Smooth muscle cell (in vitro differentiated cells): ENCODE measurements around the gene RAE1. TPM values are rescaled to one million over a fixed set of nuclear protein-coding genes. Genes with fewer than 3 reads are reported as not detected.

ENCODE experiments used
- DNase-seq: peaks from one replicate; lab custom pipeline; 2025; ENCODE audit not compliant: unreplicated experiment; lab: John Stamatoyannopoulos, UW
- H2AFZ ChIP-seq: fragments of 200-600 bp; sonication (generic); 2 replicates; pipeline ENCODE4 v1.6.0; 2016; ENCODE audit warnings: antibody characterized with exemption, low read depth, mild to moderate bottlenecking
- H3F3A ChIP-seq: fragments of 200-600 bp; sonication (generic); 2 replicates; pipeline ENCODE4 v1.6.0; 2017; ENCODE audit warnings: antibody characterized with exemption, low read depth
- H3K27ac ChIP-seq: fragments of 200-600 bp; sonication (generic); 2 replicates; pipeline ENCODE4 v1.5.1; 2016; ENCODE audit warnings: low read depth, mild to moderate bottlenecking
- H3K27me3 ChIP-seq: fragments of 200-600 bp; sonication (generic); 2 replicates; pipeline ENCODE4 v1.6.1; 2016; ENCODE audit warnings: low read depth, mild to moderate bottlenecking
- H3K36me3 ChIP-seq: fragments of 200-600 bp; sonication (generic); 2 replicates; pipeline ENCODE4 v1.5.1; 2016; ENCODE audit warnings: low read depth
- H3K4me1 ChIP-seq: fragments of 200-600 bp; sonication (generic); 2 replicates; pipeline ENCODE4 v1.5.1; 2016; ENCODE audit warnings: low read depth
- H3K4me2 ChIP-seq: fragments of 200-600 bp; sonication (generic); 2 replicates; pipeline ENCODE4 v1.6.0; 2016; ENCODE audit warnings: mild to moderate bottlenecking
- H3K4me3 ChIP-seq: fragments of 200-600 bp; sonication (generic); 2 replicates; pipeline ENCODE4 v1.5.1; 2016; ENCODE audit warnings: mild to moderate bottlenecking
- H3K79me2 ChIP-seq: fragments of 200-600 bp; sonication (generic); 2 replicates; pipeline ENCODE4 v1.6.0; 2016; ENCODE audit warnings: low read depth, mild to moderate bottlenecking
- H3K9ac ChIP-seq: fragments of 200-600 bp; sonication (generic); 2 replicates; pipeline ENCODE4 v1.6.0; 2016; ENCODE audit warnings: low read depth
- H3K9me3 ChIP-seq: fragments of 200-600 bp; sonication (generic); replicated peaks from 2 replicates; pipeline ENCODE4 v1.5.1; 2016; ENCODE audit warnings: low read depth
- H4K20me1 ChIP-seq: fragments of 200-600 bp; sonication (generic); 2 replicates; pipeline ENCODE4 v1.6.0; 2016; ENCODE audit warnings: low read depth
- WGBS: methylation state at CpG from one replicate; pipeline ENCODE4 v1.1.7; 2016; ENCODE audit warnings: low lambda C conversion rate; 5-methylcytosine and 5-hydroxymethylcytosine counted together
- polyA plus RNA-seq: library from polyadenylated mRNA; unstranded; fragments of >200 nt; fragmentation: Nextera tagmentation; extraction: Ambion mirVana; gene quantifications from 2 replicates; pipeline ENCODE4 v1.2.1, GENCODE V29; 2016
- total RNA-seq: library from RNA; depleted of rRNA; stranded (reverse); fragments of >200 nt; gene quantifications from 2 replicates; pipeline ENCODE4 v1.2.3, GENCODE V29; 2014
- TF ChIP-seq, protein P1 (sequence below): fragments of 200-600 bp; sonication (generic); IDR thresholded peaks from 2 replicates; pipeline ENCODE4 v1.5.1; 2017; ENCODE audit warnings: borderline replicate concordance, mild to moderate bottlenecking, antibody characterized with exemption; ENCODE audit not compliant: insufficient read depth, poor library complexity, severe bottlenecking

Gene RAE1
- total and polyA plus RNA-seq, 2 experiments from 2014 or later = 34.9 to 53.5 TPM

GRCh38 chr20:57397693-57398108 lies 46.6 kb downstream of the RAE1 start:
- TF ChIP-seq, protein P1, sequence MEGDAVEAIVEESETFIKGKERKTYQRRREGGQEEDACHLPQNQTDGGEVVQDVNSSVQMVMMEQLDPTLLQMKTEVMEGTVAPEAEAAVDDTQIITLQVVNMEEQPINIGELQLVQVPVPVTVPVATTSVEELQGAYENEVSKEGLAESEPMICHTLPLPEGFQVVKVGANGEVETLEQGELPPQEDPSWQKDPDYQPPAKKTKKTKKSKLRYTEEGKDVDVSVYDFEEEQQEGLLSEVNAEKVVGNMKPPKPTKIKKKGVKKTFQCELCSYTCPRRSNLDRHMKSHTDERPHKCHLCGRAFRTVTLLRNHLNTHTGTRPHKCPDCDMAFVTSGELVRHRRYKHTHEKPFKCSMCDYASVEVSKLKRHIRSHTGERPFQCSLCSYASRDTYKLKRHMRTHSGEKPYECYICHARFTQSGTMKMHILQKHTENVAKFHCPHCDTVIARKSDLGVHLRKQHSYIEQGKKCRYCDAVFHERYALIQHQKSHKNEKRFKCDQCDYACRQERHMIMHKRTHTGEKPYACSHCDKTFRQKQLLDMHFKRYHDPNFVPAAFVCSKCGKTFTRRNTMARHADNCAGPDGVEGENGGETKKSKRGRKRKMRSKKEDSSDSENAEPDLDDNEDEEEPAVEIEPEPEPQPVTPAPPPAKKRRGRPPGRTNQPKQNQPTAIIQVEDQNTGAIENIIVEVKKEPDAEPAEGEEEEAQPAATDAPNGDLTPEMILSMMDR = no peak
- no peaks in the 10 kb centered on the region for H3F3A ChIP-seq
- H3K27ac ChIP-seq = no peak overlapping the region
- 94% methylated on average over 13 of the region's 13 CpGs for WGBS
- no peak overlapping the region for H3K4me2 ChIP-seq
- no peak overlapping the region for H3K9ac ChIP-seq
- no peaks in the 10 kb centered on the region for H3K36me3 ChIP-seq
- no peaks in the 10 kb centered on the region for H3K9me3 ChIP-seq
- H3K4me3 ChIP-seq = no peak overlapping the region
- H4K20me1 ChIP-seq = peaks cover 19% of the 10 kb centered on the region
- H3K27me3 ChIP-seq = no peaks in the 10 kb centered on the region
- DNase-seq = no peak
- no peak overlapping the region for H2AFZ ChIP-seq
- peaks cover 3% of the 10 kb centered on the region for H3K4me1 ChIP-seq
- H3K79me2 ChIP-seq = no peaks in the 10 kb centered on the region

DNA sequence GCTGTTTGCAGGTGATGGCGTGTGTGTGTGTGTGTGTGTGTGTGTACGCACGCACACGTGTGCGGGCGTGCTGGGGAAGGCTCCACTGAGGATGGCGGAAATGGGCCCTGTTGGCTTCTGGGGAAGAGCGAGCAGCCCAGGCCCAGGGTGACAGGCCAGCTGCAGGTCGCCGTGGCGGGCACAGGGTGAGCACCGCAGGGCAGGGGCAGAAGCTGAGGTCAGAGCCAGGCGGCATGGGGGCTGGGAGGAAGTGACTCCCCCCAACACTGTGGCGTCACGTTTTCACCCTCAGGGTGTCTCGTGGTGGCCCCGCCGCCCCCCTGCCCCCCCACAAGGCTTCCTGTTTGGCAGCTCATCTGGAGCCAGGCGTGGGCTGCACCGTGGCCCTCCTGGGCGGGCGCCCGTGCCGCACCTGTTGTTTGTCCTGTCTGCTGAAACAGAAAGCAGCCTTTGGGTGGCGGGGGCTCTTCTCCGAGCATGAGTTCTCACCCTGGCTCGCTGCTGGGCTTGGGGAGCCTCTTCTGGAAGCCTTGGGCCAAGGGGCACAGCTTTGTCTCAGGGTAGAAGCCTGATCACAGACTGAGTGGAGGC lies 47.3 kb downstream of the RAE1 start:
- TF ChIP-seq, protein P1 = no peak
- H3K27ac ChIP-seq = no peak overlapping the region
- H3K79me2 ChIP-seq = no peaks in the 10 kb centered on the region
- peaks cover 13% of the 10 kb centered on the region for H4K20me1 ChIP-seq
- no peaks in the 10 kb centered on the region for H3K36me3 ChIP-seq
- H3K4me2 ChIP-seq = no peak overlapping the region
- no peaks in the 10 kb centered on the region for H3F3A ChIP-seq
- peaks cover 3% of the 10 kb centered on the region for H3K4me1 ChIP-seq
- 95% methylated on average over 27 of the region's 27 CpGs for WGBS
- H2AFZ ChIP-seq = no peak overlapping the region
- H3K4me3 ChIP-seq = no peak overlapping the region
- H3K9me3 ChIP-seq = no peaks in the 10 kb centered on the region
- H3K9ac ChIP-seq = no peak overlapping the region
- no peaks in the 10 kb centered on the region for H3K27me3 ChIP-seq
- no peak for DNase-seq

DNA sequence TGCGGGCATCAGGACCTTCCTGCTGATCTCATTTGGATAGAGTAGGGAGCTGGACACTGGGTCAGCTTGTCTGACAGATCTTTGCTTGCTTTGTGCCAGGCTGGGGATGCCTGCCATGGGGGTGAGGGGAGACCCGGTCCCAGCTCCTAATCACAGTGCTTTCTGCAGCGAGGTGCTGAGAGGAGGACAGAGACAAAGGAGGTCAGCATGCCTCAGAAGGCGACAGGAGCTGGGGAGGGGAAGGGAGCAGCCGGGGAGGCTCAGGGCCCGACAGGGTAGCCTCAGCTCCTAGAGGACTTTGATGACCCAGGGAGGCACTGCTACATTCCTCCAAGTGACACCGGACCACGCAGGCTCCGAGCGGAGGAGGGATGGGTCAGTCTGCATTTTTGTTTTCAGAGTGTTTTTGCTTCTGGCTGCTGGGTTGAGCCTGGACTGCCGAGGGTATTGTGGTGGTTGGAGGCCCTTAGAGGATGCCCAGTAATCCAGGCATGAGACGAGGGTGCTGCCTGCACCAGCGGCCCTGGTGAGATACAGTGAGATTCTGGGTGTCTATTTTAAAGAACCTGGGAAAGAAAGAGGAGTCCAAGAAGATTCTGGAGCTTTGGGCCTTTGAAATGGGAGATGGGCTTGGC lies 48.0 kb downstream of the RAE1 start:
- Histone ChIP-seq H3K27me3 (no peaks in the 10 kb centered on the region), H3K4me1 (peaks cover 3% of the 10 kb centered on the region), H3K4me3 (no peak overlapping the region), H2AFZ (no peak overlapping the region), H3F3A (no peaks in the 10 kb centered on the region), H3K9ac (no peak overlapping the region), H3K79me2 (no peaks in the 10 kb centered on the region), H3K9me3 (no peaks in the 10 kb centered on the region), H4K20me1 (peaks cover 13% of the 10 kb centered on the region), H3K27ac (no peak overlapping the region), H3K4me2 (no peak overlapping the region), H3K36me3 (no peaks in the 10 kb centered on the region)
- no peak for DNase-seq
- 85% methylated on average over 13 of the region's 13 CpGs for WGBS
- TF ChIP-seq, protein P1 = no peak
